Measurements from ENCODE around the gene PARD3.

GRCh38 chr10:34193931-34194626 lies 621.0 kb downstream of the PARD3 start:
- TF ChIP-seq, protein P1, sequence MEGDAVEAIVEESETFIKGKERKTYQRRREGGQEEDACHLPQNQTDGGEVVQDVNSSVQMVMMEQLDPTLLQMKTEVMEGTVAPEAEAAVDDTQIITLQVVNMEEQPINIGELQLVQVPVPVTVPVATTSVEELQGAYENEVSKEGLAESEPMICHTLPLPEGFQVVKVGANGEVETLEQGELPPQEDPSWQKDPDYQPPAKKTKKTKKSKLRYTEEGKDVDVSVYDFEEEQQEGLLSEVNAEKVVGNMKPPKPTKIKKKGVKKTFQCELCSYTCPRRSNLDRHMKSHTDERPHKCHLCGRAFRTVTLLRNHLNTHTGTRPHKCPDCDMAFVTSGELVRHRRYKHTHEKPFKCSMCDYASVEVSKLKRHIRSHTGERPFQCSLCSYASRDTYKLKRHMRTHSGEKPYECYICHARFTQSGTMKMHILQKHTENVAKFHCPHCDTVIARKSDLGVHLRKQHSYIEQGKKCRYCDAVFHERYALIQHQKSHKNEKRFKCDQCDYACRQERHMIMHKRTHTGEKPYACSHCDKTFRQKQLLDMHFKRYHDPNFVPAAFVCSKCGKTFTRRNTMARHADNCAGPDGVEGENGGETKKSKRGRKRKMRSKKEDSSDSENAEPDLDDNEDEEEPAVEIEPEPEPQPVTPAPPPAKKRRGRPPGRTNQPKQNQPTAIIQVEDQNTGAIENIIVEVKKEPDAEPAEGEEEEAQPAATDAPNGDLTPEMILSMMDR (IDR thresholded peaks at IDR 0.05 in 2 of 3, conservative IDR thresholded peaks at IDR 0.05 in 1 of 3; ENCODE audit: borderline replicate concordance in 1 of 3, insufficient read depth in 1 of 3, low read depth in 2 of 3, low read length in 2 of 3), result no peak
- no peak for TF ChIP-seq YY1 (IDR thresholded peaks at IDR 0.05; ENCODE audit: extremely low read depth, insufficient replicate concordance, low read depth, low read length)

All from HCT116 (cell line).